Neural cell (in vitro differentiated cells): ENCODE results near the gene HOXB7. TPM values are rescaled to one million over a fixed set of nuclear protein-coding genes. Genes with fewer than 3 reads are reported as not detected.

ENCODE experiments used
- H2AFZ ChIP-seq: fragments of 200-600, 300-800 bp; sonication (generic), shearing (Covaris generic); 2 replicates; pipeline ENCODE4 v1.6.0; 2014; ENCODE audit warnings: low read depth, mild to moderate bottlenecking, antibody characterized with exemption, low read length, moderate library complexity
- H3F3A ChIP-seq: fragments of 200-600 bp; shearing (Covaris generic); 2 replicates; pipeline ENCODE4 v1.6.1; 2016; ENCODE audit warnings: mild to moderate bottlenecking, moderate library complexity, mixed read lengths, antibody characterized with exemption, low read length; ENCODE audit not compliant: insufficient read depth, poor library complexity, severe bottlenecking
- H3K27ac ChIP-seq: fragments of 200-600, 300-800 bp; sonication (generic), shearing (Covaris generic); 2 replicates; pipeline ENCODE4 v1.5.1; 2014; ENCODE audit warnings: mild to moderate bottlenecking, low read length, moderate library complexity
- H3K27me3 ChIP-seq: fragments of 300-800, 200-600 bp; sonication (generic), shearing (Covaris generic); 2 replicates; pipeline ENCODE4 v1.6.0; 2014; ENCODE audit warnings: mild to moderate bottlenecking, low read depth, low read length, moderate library complexity; ENCODE audit not compliant: insufficient read depth
- H3K36me3 ChIP-seq: fragments of 300-800, 200-600 bp; sonication (generic), shearing (Covaris generic); 2 replicates; pipeline ENCODE4 v1.5.1; 2014; ENCODE audit warnings: mild to moderate bottlenecking, antibody characterized with exemption, low read length, moderate library complexity; ENCODE audit not compliant: insufficient read depth
- H3K4me2 ChIP-seq: fragments of 300-800, 200-600 bp; sonication (generic), shearing (Covaris generic); 2 replicates; pipeline ENCODE4 v1.6.0; 2014; ENCODE audit warnings: mild to moderate bottlenecking, low read length
- H3K4me3 ChIP-seq: fragments of 300-800, 200-600 bp; sonication (generic), shearing (Covaris generic); 2 replicates; pipeline ENCODE4 v1.5.1; 2014; ENCODE audit warnings: mild to moderate bottlenecking, low read length, moderate library complexity
- H3K79me2 ChIP-seq: fragments of 200-600 bp; shearing (Covaris generic); replicated peaks from 2 replicates; pipeline ENCODE4 v1.6.0; 2014; ENCODE audit warnings: mild to moderate bottlenecking, low read length, moderate library complexity; ENCODE audit not compliant: insufficient read depth
- H3K9ac ChIP-seq: fragments of 300-800, 200-600 bp; sonication (generic), shearing (Covaris generic); 2 replicates; pipeline ENCODE4 v1.6.1; 2016; ENCODE audit warnings: mild to moderate bottlenecking, low read length, mixed read lengths
- H3K9me2 ChIP-seq: fragments of 200-600 bp; shearing (Covaris generic); 2 replicates; pipeline ENCODE4 v1.6.1; 2016; ENCODE audit warnings: mild to moderate bottlenecking, low read length, mixed read lengths; ENCODE audit not compliant: insufficient read depth
- H3K9me3 ChIP-seq: fragments of 200-600, 300-800 bp; sonication (generic), shearing (Covaris generic); 2 replicates; pipeline ENCODE4 v1.6.1; 2016; ENCODE audit warnings: mild to moderate bottlenecking, mixed run types, low read length, moderate library complexity, mixed read lengths
- H4K20me1 ChIP-seq: fragments of 200-600 bp; shearing (Covaris generic); 2 replicates; pipeline ENCODE4 v1.6.1; 2016; ENCODE audit warnings: mild to moderate bottlenecking, mixed run types; ENCODE audit not compliant: insufficient read depth
- CTCF ChIP-seq: fragments of 450-650 bp; IDR thresholded peaks from 2 replicates; pipeline ENCODE4 v1.5.1; 2014; ENCODE audit warnings: antibody characterized with exemption, mild to moderate bottlenecking, moderate library complexity; ENCODE audit not compliant: poor library complexity, severe bottlenecking
- EP300 ChIP-seq: fragments of 450-650 bp; conservative IDR thresholded peaks from 2 replicates; pipeline ENCODE4 v1.6.1; 2014; ENCODE audit warnings: antibody characterized with exemption, mild to moderate bottlenecking, moderate library complexity; ENCODE audit not compliant: poor library complexity, severe bottlenecking
- EZH2 ChIP-seq: fragments of 200-600, 300-800 bp; shearing (Covaris generic), sonication (generic); IDR thresholded peaks from 2 replicates; pipeline ENCODE4 v1.6.1; 2014; ENCODE audit warnings: antibody characterized with exemption, low read length, borderline replicate concordance, mild to moderate bottlenecking; ENCODE audit not compliant: insufficient read depth, poor library complexity, severe bottlenecking
- MXI1 ChIP-seq: fragments of 450-650 bp; conservative IDR thresholded peaks from 2 replicates; pipeline ENCODE4 v1.6.1; 2014; ENCODE audit warnings: antibody characterized with exemption, mild to moderate bottlenecking; ENCODE audit not compliant: poor library complexity, severe bottlenecking
- POLR2AphosphoS5 ChIP-seq: IDR thresholded peaks from 2 replicates; pipeline ENCODE4 v1.6.1; 2012
- RAD21 ChIP-seq: fragments of 450-650 bp; conservative IDR thresholded peaks from 2 replicates; pipeline ENCODE4 v1.6.1; 2014; ENCODE audit warnings: antibody characterized with exemption, mild to moderate bottlenecking, moderate library complexity
- REST ChIP-seq: IDR thresholded peaks from 2 replicates; pipeline ENCODE4 v1.6.1; 2012; ENCODE audit warnings: borderline replicate concordance
- SMC3 ChIP-seq: fragments of 450-650 bp; conservative IDR thresholded peaks from 2 replicates; pipeline ENCODE4 v1.6.1; 2014; ENCODE audit warnings: antibody characterized with exemption, mild to moderate bottlenecking, moderate library complexity; ENCODE audit not compliant: poor library complexity
- TAF1 ChIP-seq: IDR thresholded peaks from 2 replicates; pipeline ENCODE4 v1.6.1; 2012; ENCODE audit warnings: low read depth
- polyA plus RNA-seq: library from polyadenylated mRNA; depleted of rRNA; stranded (reverse); fragments of >200 nt; gene quantifications from 2 replicates; pipeline ENCODE4 v1.2.3, GENCODE V29; 2014

Gene HOXB7
- polyA plus RNA-seq, 1 donor from 2014 or later, result not detected

GRCh38 chr17:48647963-48648245 is 37.1 kb upstream of the HOXB7 start:
- H3K4me2 ChIP-seq, result no peak overlapping the region
- no peak overlapping the region for H3K9ac ChIP-seq
- no peaks in the 10 kb centered on the region for H3K36me3 ChIP-seq
- H3K9me3 ChIP-seq, result no peaks in the 10 kb centered on the region
- H3K4me3 ChIP-seq, result no peak overlapping the region
- no peak overlapping the region for H2AFZ ChIP-seq
- H4K20me1 ChIP-seq, result no peaks in the 10 kb centered on the region
- H3F3A ChIP-seq, result no peaks in the 10 kb centered on the region
- no peaks in the 10 kb centered on the region for H3K9me2 ChIP-seq
- H3K27me3 ChIP-seq, result peaks cover 85% of the 10 kb centered on the region
- H3K27ac ChIP-seq, result no peak overlapping the region
- H3K79me2 ChIP-seq, result no peaks in the 10 kb centered on the region
- no peak for TF ChIP-seq REST
- no peak for TF ChIP-seq SMC3
- TF ChIP-seq EZH2, result no peak
- no peak for TF ChIP-seq EP300
- TF ChIP-seq POLR2AphosphoS5, result no peak
- no peak for TF ChIP-seq TAF1
- no peak for TF ChIP-seq RAD21
- TF ChIP-seq MXI1, result no peak
- no peak for TF ChIP-seq CTCF

GRCh38 chr17:48647103-48647962 is 36.5 kb upstream of the HOXB7 start:
- Histone ChIP-seq H3F3A (no peaks in the 10 kb centered on the region), H3K4me2 (no peak overlapping the region), H2AFZ (no peak overlapping the region), H3K9ac (no peak overlapping the region), H3K79me2 (no peaks in the 10 kb centered on the region), H4K20me1 (no peaks in the 10 kb centered on the region), H3K27me3 (peaks cover 86% of the 10 kb centered on the region), H3K36me3 (no peaks in the 10 kb centered on the region), H3K9me2 (no peaks in the 10 kb centered on the region), H3K9me3 (peaks cover 4% of the 10 kb centered on the region), H3K4me3 (no peak overlapping the region), H3K27ac (no peak overlapping the region)
- TF ChIP-seq REST, result no peak
- TF ChIP-seq CTCF, result no peak
- peak; percentile 48 for TF ChIP-seq EZH2
- no peak for TF ChIP-seq RAD21
- TF ChIP-seq MXI1, result no peak
